Lung (tissue), 12 donors: ENCODE measurements around the gene UCHL5. TPM values are rescaled to one million over a fixed set of nuclear protein-coding genes. Genes with fewer than 3 reads are reported as not detected.

ENCODE experiments used
- ATAC-seq: fragments of 200-7000 bp; cut with Tn5 transposase; one replicate; pipeline ENCODE4 v1.9.1; 2020; ENCODE audit warnings: moderate number of reproducible peaks; ENCODE audit not compliant: insufficient read depth, low FRiP score
- DNase-seq, 3 donors: peaks; one replicate each; pipeline ENCODE4 v3.0.0-alpha.2; 2013 to 2017
- H3K27ac ChIP-seq, 2 donors: one replicate each; pipeline ENCODE4 v1.5.1; 2013; ENCODE audit warnings: mild to moderate bottlenecking in 2 of 2, moderate library complexity in 2 of 2, control low read depth in 1 of 2, inconsistent platforms in 1 of 2, low read depth in 1 of 2, low read length in 1 of 2
- H3K27me3 ChIP-seq, 3 donors: one replicate each; pipeline ENCODE4 v1.5.1; 2013; ENCODE audit warnings: low read length in 2 of 3; ENCODE audit not compliant: control insufficient read depth in 3 of 3, insufficient read depth in 3 of 3
- H3K36me3 ChIP-seq, 4 donors: one replicate each; pipeline ENCODE4 v1.5.1; 2013; ENCODE audit warnings: low read length in 4 of 4, mild to moderate bottlenecking in 1 of 4, moderate library complexity in 1 of 4; ENCODE audit not compliant: control insufficient read depth in 4 of 4, insufficient read depth in 4 of 4
- H3K4me1 ChIP-seq, 5 donors: one replicate each; pipeline ENCODE4 v1.5.1; 2013; ENCODE audit warnings: low read length in 5 of 5, mild to moderate bottlenecking in 2 of 5, moderate library complexity in 1 of 5; ENCODE audit not compliant: control insufficient read depth in 5 of 5, insufficient read depth in 5 of 5
- H3K4me3 ChIP-seq: one replicate; pipeline ENCODE4 v1.5.1; 2013; ENCODE audit warnings: mild to moderate bottlenecking, control low read depth, moderate library complexity
- H3K9ac ChIP-seq, 2 donors: one replicate each; pipeline ENCODE4 v1.5.1; 2013; ENCODE audit warnings: low read length in 2 of 2, control low read depth in 1 of 2; ENCODE audit not compliant: insufficient read depth in 1 of 2
- H3K9me3 ChIP-seq, 4 donors: one replicate each; pipeline ENCODE4 v1.5.1; 2013; ENCODE audit warnings: low read length in 3 of 4, mild to moderate bottlenecking in 1 of 4, moderate library complexity in 1 of 4; ENCODE audit not compliant: control insufficient read depth in 4 of 4, insufficient read depth in 3 of 4
- WGBS, 2 donors: extraction: QIAGEN DNeasy Blood & Tissue Kit; methylation state at CpG; one replicate each; pipeline ENCODE4 v1.1.7; 2013; 5-methylcytosine and 5-hydroxymethylcytosine counted together
- polyA plus RNA-seq, 2 donors: library from polyadenylated mRNA; stranded (reverse); fragments of 200-250 nt; gene quantifications; one replicate each; pipeline ENCODE4 v1.2.1, GENCODE V29; 2013
- total RNA-seq, 2 donors: library from RNA; depleted of rRNA in 1 of 2; stranded (reverse); fragments of >200 nt in 1 of 2; gene quantifications; one replicate each; pipeline ENCODE4 v1.2.1, GENCODE V29; 2014 to 2021
- TF ChIP-seq, protein P1 (sequence below): IDR thresholded peaks from 2 replicates; pipeline ENCODE4 v1.5.1; 2012; ENCODE audit warnings: mild to moderate bottlenecking; ENCODE audit errors: control extremely low read depth, extremely low read depth
- donor health status: control.
- donor health status: control.
- donor health status: Bipolar disorder and iron deficiency.
- donor health status: healthy.
- donor health status: DM: yes; HTN: yes; CAD: no.

UCHL5 gene
- total and polyA plus RNA-seq, 4 donors: 13.7 to 48.9 (median 22.9) TPM

DNA sequence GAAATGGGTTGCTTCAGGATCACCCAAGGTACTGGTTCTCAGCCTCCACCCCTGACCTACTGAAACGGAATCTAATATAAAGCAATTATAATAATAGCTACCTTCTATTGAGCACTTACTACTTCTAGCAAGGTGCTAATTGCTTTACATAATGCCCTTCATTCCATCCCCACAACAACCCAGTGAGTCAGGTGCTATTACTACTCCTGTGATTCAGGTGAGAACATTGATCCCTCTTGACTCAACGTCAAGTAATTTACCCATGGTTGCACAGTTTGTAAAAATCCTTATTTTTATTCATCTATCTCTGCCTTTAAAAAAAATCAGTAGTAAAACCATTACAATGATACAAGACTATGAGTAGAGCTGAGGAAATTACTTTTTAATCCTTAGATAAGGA lies 85.2 kb downstream of the UCHL5 start:
- Histone ChIP-seq H3K9me3 (no peaks in the 10 kb centered on the region), H3K27ac (no peak overlapping the region), H3K9ac (no peak overlapping the region), H3K36me3 (no peaks in the 10 kb centered on the region), H3K4me1 (no peaks in the 10 kb centered on the region), H3K4me3 (no peak overlapping the region), H3K27me3 (no peaks in the 10 kb centered on the region)
- TF ChIP-seq, protein P1, sequence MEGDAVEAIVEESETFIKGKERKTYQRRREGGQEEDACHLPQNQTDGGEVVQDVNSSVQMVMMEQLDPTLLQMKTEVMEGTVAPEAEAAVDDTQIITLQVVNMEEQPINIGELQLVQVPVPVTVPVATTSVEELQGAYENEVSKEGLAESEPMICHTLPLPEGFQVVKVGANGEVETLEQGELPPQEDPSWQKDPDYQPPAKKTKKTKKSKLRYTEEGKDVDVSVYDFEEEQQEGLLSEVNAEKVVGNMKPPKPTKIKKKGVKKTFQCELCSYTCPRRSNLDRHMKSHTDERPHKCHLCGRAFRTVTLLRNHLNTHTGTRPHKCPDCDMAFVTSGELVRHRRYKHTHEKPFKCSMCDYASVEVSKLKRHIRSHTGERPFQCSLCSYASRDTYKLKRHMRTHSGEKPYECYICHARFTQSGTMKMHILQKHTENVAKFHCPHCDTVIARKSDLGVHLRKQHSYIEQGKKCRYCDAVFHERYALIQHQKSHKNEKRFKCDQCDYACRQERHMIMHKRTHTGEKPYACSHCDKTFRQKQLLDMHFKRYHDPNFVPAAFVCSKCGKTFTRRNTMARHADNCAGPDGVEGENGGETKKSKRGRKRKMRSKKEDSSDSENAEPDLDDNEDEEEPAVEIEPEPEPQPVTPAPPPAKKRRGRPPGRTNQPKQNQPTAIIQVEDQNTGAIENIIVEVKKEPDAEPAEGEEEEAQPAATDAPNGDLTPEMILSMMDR: no peak
- DNase-seq (no peak), ATAC-seq (no peak)
- WGBS, 2 donors: 95 to 98% methylated on average over 2 of the region's 2 CpGs

DNA sequence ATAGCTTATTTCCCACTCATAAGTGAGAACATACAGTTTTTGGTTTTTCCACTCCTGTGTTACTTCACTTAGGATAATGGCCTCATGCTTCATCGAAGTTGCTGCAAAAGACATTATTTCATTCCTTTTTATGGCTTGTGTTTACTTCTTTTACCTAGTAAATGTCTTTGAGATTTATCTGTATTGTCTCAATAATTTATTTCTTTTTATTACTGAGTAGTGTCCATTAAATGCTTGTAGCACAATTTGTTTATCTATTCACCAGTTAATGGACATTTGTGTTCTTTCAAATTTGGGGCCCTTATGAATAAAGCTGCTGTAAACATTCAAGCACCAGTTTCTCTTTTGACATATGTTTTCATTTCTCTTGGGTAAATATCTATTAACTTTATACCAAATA lies 86.0 kb downstream of the UCHL5 start:
- no peaks in the 10 kb centered on the region for H3K36me3 ChIP-seq
- H3K27ac ChIP-seq: no peak overlapping the region
- peak in 2 of 3 donors; percentile 30 to 38 for DNase-seq
- no peaks in the 10 kb centered on the region for H3K4me1 ChIP-seq
- H3K9me3 ChIP-seq: no peaks in the 10 kb centered on the region
- WGBS, 2 donors: 81 to 97% methylated on average over 1 of the region's 1 CpG
- no peak overlapping the region for H3K9ac ChIP-seq
- TF ChIP-seq, protein P1: no peak
- no peak for ATAC-seq
- no peak overlapping the region for H3K4me3 ChIP-seq
- H3K27me3 ChIP-seq: no peaks in the 10 kb centered on the region

GRCh38 chr1:192969091-192969490 lies 90.1 kb downstream of the UCHL5 start:
- WGBS, 2 donors: 91 to 92% methylated on average over 1 of the region's 1 CpG
- DNase-seq (no peak), ATAC-seq (no peak)
- no peaks in the 10 kb centered on the region for H3K9me3 ChIP-seq
- H3K27me3 ChIP-seq: no peaks in the 10 kb centered on the region
- H3K4me3 ChIP-seq: no peak overlapping the region
- no peak overlapping the region for H3K27ac ChIP-seq
- H3K36me3 ChIP-seq: no peaks in the 10 kb centered on the region
- no peak overlapping the region for H3K9ac ChIP-seq
- TF ChIP-seq, protein P1: no peak
- no peaks in the 10 kb centered on the region for H3K4me1 ChIP-seq

DNA sequence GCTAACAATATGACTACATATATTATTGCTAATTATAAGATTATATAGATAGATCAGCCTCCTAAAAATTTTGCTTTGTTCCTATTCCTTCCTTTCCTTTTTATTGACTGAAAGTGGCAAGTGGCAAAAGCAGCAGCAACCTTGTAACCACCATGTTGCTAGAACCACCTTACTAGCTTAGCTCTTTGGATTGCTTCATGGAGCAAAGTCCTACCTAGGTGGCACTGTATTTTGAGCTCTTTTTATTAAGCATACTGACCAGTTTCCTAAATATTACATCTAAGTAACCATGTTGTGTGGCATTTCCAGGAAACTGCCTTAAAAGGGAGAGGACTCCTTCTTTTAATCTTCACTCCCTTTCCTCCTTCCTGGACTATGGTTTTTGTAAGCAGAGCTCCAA lies 90.8 kb downstream of the UCHL5 start:
- no peak for DNase-seq
- Histone ChIP-seq H3K36me3 (no peaks in the 10 kb centered on the region), H3K27ac (no peak overlapping the region), H3K9me3 (no peaks in the 10 kb centered on the region), H3K27me3 (no peaks in the 10 kb centered on the region), H3K9ac (no peak overlapping the region), H3K4me1 (no peaks in the 10 kb centered on the region), H3K4me3 (no peak overlapping the region)
- TF ChIP-seq, protein P1: no peak
- ATAC-seq: no peak
